HL-60 (cell line): Measurements from ENCODE around the gene BCL2A1.

Experiments used
- DNase-seq, 2 experiments: peaks; one replicate each; pipeline ENCODE4 v3.0.0-alpha.2; 2010 to 2020; ENCODE audit warnings: low read depth in 1 of 2, low spot score in 1 of 2
- H3K27ac ChIP-seq: fragments of 250-450 bp; sonication (Bioruptor Pico); replicated peaks from 2 replicates; pipeline ENCODE4 v1.5.1; 2020; ENCODE audit warnings: mild to moderate bottlenecking, moderate library complexity
- H3K27me3 ChIP-seq: fragments of 250-450 bp; sonication (Bioruptor Pico); 2 replicates; pipeline ENCODE4 v1.5.1; 2021; ENCODE audit warnings: mild to moderate bottlenecking, moderate library complexity; ENCODE audit not compliant: insufficient read depth, poor library complexity, severe bottlenecking
- H3K4me3 ChIP-seq: replicated peaks from 2 replicates; pipeline ENCODE4 v1.5.1; 2011; ENCODE audit warnings: mild to moderate bottlenecking, control low read depth, low read length; ENCODE audit not compliant: insufficient read depth
- GABPA ChIP-seq: IDR thresholded peaks from 2 replicates; pipeline ENCODE4 v1.6.1; 2012; ENCODE audit warnings: low read depth
- POLR2AphosphoS5 ChIP-seq: IDR thresholded peaks from 2 replicates; pipeline ENCODE4 v1.6.1; 2012; ENCODE audit warnings: low read depth
- SPI1 ChIP-seq: IDR thresholded peaks from 2 replicates; pipeline ENCODE4 v1.6.1; 2012; ENCODE audit warnings: low read depth, mild to moderate bottlenecking, borderline replicate concordance
- TF ChIP-seq, protein P1 (sequence below): IDR thresholded peaks from 2 replicates; pipeline ENCODE4 v1.6.1; 2012; ENCODE audit warnings: low read depth; ENCODE audit not compliant: insufficient replicate concordance
- TF ChIP-seq, protein P2 (sequence below): IDR thresholded peaks from one replicate; pipeline ENCODE4 v1.5.1; 2011; ENCODE audit warnings: low read length, control low read depth, inconsistent platforms; ENCODE audit not compliant: insufficient read depth

Gene BCL2A1

DNA sequence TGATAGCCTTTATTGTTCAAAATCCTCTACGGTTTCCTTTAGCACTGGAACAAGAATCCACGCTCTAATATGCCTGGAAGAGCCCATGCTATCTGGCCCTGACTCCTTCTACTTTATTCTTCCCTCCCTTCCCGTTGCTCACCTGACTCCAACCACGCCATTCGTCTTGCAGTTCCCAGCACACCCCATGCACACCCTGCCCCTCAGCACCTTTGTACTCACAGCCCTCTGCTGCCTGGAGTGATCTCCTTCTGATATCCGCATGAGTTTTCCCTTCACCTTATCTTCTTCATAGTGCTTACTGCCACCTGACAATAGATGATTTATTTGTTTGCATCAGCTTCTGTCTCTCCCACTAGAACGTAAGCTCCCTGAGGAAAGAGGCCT, 16.6 kb upstream of the BCL2A1 start:
- Histone ChIP-seq H3K27me3 (no peaks in the 10 kb centered on the region), H3K27ac (no peak overlapping the region), H3K4me3 (no peak overlapping the region)
- no peak for DNase-seq
- TF ChIP-seq, protein P1, sequence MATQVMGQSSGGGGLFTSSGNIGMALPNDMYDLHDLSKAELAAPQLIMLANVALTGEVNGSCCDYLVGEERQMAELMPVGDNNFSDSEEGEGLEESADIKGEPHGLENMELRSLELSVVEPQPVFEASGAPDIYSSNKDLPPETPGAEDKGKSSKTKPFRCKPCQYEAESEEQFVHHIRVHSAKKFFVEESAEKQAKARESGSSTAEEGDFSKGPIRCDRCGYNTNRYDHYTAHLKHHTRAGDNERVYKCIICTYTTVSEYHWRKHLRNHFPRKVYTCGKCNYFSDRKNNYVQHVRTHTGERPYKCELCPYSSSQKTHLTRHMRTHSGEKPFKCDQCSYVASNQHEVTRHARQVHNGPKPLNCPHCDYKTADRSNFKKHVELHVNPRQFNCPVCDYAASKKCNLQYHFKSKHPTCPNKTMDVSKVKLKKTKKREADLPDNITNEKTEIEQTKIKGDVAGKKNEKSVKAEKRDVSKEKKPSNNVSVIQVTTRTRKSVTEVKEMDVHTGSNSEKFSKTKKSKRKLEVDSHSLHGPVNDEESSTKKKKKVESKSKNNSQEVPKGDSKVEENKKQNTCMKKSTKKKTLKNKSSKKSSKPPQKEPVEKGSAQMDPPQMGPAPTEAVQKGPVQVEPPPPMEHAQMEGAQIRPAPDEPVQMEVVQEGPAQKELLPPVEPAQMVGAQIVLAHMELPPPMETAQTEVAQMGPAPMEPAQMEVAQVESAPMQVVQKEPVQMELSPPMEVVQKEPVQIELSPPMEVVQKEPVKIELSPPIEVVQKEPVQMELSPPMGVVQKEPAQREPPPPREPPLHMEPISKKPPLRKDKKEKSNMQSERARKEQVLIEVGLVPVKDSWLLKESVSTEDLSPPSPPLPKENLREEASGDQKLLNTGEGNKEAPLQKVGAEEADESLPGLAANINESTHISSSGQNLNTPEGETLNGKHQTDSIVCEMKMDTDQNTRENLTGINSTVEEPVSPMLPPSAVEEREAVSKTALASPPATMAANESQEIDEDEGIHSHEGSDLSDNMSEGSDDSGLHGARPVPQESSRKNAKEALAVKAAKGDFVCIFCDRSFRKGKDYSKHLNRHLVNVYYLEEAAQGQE = no peak
- no peak for TF ChIP-seq GABPA
- TF ChIP-seq POLR2AphosphoS5 = no peak
- TF ChIP-seq, protein P2, sequence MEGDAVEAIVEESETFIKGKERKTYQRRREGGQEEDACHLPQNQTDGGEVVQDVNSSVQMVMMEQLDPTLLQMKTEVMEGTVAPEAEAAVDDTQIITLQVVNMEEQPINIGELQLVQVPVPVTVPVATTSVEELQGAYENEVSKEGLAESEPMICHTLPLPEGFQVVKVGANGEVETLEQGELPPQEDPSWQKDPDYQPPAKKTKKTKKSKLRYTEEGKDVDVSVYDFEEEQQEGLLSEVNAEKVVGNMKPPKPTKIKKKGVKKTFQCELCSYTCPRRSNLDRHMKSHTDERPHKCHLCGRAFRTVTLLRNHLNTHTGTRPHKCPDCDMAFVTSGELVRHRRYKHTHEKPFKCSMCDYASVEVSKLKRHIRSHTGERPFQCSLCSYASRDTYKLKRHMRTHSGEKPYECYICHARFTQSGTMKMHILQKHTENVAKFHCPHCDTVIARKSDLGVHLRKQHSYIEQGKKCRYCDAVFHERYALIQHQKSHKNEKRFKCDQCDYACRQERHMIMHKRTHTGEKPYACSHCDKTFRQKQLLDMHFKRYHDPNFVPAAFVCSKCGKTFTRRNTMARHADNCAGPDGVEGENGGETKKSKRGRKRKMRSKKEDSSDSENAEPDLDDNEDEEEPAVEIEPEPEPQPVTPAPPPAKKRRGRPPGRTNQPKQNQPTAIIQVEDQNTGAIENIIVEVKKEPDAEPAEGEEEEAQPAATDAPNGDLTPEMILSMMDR = no peak
- TF ChIP-seq SPI1 = no peak

DNA sequence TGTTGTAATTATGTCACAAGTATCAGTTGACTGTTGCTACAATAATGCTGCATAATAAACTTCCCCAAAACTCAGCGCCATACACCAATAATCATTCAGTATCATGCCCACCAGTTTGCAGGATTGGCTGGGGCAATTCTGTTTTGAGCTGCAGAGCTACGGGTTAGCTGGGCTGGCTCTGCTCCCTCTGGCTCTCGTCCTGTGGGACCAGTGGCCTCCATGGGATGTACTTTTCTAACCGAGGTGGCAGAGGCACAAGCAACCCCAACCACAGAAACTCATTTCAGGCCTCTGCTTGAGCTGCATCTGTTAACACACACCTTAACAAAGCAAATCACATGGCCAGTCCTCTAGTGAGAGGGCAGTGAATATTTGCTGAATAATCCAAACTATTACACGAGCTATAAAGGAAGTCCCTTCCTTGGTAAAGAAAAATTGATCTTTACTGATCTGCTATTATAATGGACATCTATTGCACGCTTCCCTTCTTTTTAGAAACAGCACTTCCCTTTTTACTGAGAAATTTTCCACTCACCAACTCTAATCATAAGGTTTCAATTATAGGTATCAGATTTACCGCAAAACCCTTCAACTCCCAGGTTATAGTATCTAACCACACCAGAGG, 10.9 kb upstream of the BCL2A1 start:
- peak; percentile 72 to 78 for DNase-seq
- TF ChIP-seq SPI1 (peak; percentile 98), GABPA (no peak)
- H3K4me3 ChIP-seq = no peak overlapping the region
- H3K27ac ChIP-seq = peak overlapping the region; percentile 91
- H3K27me3 ChIP-seq = no peaks in the 10 kb centered on the region

DNA sequence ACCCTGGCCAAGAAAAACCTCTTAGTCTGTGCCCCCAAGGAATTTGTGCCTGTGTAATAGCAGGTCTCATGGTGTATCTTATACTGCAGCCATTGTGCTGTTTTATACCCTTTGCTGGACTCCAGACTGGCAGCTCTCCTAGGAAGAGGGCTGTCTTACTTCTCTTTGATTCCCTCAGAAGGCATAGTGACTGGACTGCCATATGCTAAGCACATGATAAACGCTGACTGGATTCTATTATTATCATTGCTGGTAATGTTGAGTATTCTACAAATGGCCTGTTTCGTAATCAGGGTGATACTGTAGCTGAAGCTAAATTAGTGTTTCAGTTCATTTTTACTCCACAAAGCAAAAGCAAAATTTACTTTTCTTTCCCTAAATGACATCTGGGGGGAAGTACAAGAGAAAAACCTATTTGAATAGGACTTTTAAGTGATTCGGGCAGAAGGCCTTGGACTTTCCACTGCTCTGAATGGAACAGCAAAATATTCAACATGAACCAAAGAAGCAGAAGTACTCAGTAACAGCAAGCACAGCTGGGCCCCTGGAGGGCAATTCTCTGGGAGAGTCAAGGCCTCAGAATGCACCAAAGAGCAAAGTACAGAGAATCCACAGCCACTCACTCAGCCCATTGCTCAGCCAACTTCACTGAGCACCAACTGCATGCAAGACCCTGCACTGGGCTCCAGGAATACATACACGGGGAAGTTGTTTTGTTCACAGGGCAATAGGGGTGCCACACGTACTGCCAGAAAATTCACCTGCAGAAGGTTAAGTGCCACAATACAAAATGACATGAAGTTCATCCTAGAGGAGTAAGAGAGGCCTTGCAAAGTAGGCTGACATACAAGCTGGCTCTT, 7.9 kb upstream of the BCL2A1 start:
- no peak for TF ChIP-seq GABPA
- TF ChIP-seq, protein P1 = peak; percentile 11
- peak in 1 of 2 experiments; percentile 84 for DNase-seq
- H3K4me3 ChIP-seq = no peak overlapping the region
- no peaks in the 10 kb centered on the region for H3K27me3 ChIP-seq
- H3K27ac ChIP-seq = peak overlapping the region; percentile 91

DNA sequence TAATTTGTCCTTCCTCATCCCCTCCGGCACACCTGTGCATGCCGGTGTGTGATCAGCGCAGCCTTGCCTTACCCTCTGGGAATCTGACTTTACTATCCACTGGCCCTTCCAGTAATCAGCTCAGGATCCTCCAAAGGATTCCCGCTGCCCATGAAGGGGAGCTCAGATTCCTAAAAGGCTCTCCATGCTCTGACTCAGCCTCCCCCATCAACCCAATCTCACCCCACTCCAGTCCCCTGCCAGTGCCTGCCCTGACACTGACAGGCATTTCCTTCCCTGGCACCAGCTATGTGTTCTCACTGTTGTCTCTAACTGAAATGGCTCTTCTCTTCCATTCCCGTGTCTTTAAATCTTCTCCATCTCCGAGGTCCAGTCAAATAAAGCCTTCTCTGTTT, 7.3 kb upstream of the BCL2A1 start:
- no peak for TF ChIP-seq POLR2AphosphoS5
- no peak for TF ChIP-seq GABPA
- TF ChIP-seq, protein P2 = no peak
- TF ChIP-seq, protein P1 = no peak
- TF ChIP-seq SPI1 = no peak
- Histone ChIP-seq H3K4me3 (no peak overlapping the region), H3K27ac (peak overlapping the region; percentile 91), H3K27me3 (no peaks in the 10 kb centered on the region)
- DNase-seq = no peak
